ENCODE measurements around the gene VAC14. TPM values are rescaled to one million over a fixed set of nuclear protein-coding genes. Genes with fewer than 3 reads are reported as not detected.

The VAC14 gene
- total RNA-seq, 2 donors from 2014 or later = 34.9 to 37.0 TPM

- H3K27me3 ChIP-seq (replicated peaks; ENCODE audit: insufficient read depth) = no peaks in the 10 kb centered on the region
- ATAC-seq (ENCODE audit: insufficient number of reproducible peaks, low FRiP score, low read depth) = no peak
- no peaks in the 10 kb centered on the region for H3K36me3 ChIP-seq
- H3K27ac ChIP-seq = peak overlapping the region; percentile 87 to 96
- no peak for TF ChIP-seq CTCF (IDR thresholded peaks at IDR 0.05)
- no peaks in the 10 kb centered on the region for H3K9me3 ChIP-seq
- DNase-seq (ENCODE audit: low spot score) = no peak
- H3K4me3 ChIP-seq = no peak overlapping the region
- H3K4me1 ChIP-seq (ENCODE audit: control insufficient read depth in 1 of 2, low read depth in 2 of 2) = peaks cover 52 to 79% of the 10 kb centered on the region in 2 donors
Measured at GRCh38 chr16:70705056-70705455, 95.9 kb downstream of the VAC14 start.

- Histone ChIP-seq H3K4me3 (no peak overlapping the region), H3K4me1 (ENCODE audit: control insufficient read depth in 1 of 2, low read depth in 2 of 2) (peaks cover 56 to 84% of the 10 kb centered on the region in 2 donors), H3K27me3 (replicated peaks; ENCODE audit: insufficient read depth) (no peaks in the 10 kb centered on the region), H3K36me3 (no peaks in the 10 kb centered on the region), H3K9me3 (no peaks in the 10 kb centered on the region), H3K27ac (peak overlapping the region; percentile 87 to 96)
- TF ChIP-seq CTCF (IDR thresholded peaks at IDR 0.05) = no peak
- DNase-seq (ENCODE audit: low spot score) = no peak
- ATAC-seq (ENCODE audit: insufficient number of reproducible peaks, low FRiP score, low read depth) = no peak
Measured at GRCh38 chr16:70704586-70704985, 96.4 kb downstream of the VAC14 start.

- Histone ChIP-seq H3K4me1 (ENCODE audit: control insufficient read depth in 1 of 2, low read depth in 2 of 2) (peaks cover 58 to 85% of the 10 kb centered on the region in 2 donors), H3K9me3 (no peaks in the 10 kb centered on the region), H3K4me3 (no peak overlapping the region), H3K27me3 (replicated peaks; ENCODE audit: insufficient read depth) (no peaks in the 10 kb centered on the region), H3K36me3 (no peaks in the 10 kb centered on the region), H3K27ac (peak overlapping the region; percentile 87 to 96)
- no peak for TF ChIP-seq CTCF (IDR thresholded peaks at IDR 0.05)
- ATAC-seq (ENCODE audit: insufficient number of reproducible peaks, low FRiP score, low read depth) = no peak
- DNase-seq (ENCODE audit: low spot score) = no peak
Measured at GRCh38 chr16:70703835-70704381, 97.0 kb downstream of the VAC14 start.

- Histone ChIP-seq H3K4me3 (no peak overlapping the region), H3K27me3 (replicated peaks; ENCODE audit: insufficient read depth) (no peaks in the 10 kb centered on the region), H3K36me3 (no peaks in the 10 kb centered on the region), H3K4me1 (ENCODE audit: control insufficient read depth in 1 of 2, low read depth in 2 of 2) (peaks cover 58 to 89% of the 10 kb centered on the region in 2 donors), H3K9me3 (no peaks in the 10 kb centered on the region), H3K27ac (peak overlapping the region; percentile 87 to 96)
- DNase-seq (ENCODE audit: low spot score) (peak; percentile 58), ATAC-seq (ENCODE audit: insufficient number of reproducible peaks, low FRiP score, low read depth) (peak; percentile 64)
- TF ChIP-seq CTCF (IDR thresholded peaks at IDR 0.05) = peak; percentile 65
Measured at GRCh38 chr16:70703041-70703834, 97.7 kb downstream of the VAC14 start.

GRCh38 chr16:70702624-70703023, 98.3 kb downstream of the VAC14 start:
- Histone ChIP-seq H3K27ac (peak overlapping the region; percentile 87 to 96), H3K4me1 (ENCODE audit: control insufficient read depth in 1 of 2, low read depth in 2 of 2) (peaks cover 61 to 89% of the 10 kb centered on the region in 2 donors), H3K27me3 (replicated peaks; ENCODE audit: insufficient read depth) (no peaks in the 10 kb centered on the region), H3K36me3 (no peaks in the 10 kb centered on the region), H3K9me3 (no peaks in the 10 kb centered on the region), H3K4me3 (no peak overlapping the region)
- TF ChIP-seq CTCF (IDR thresholded peaks at IDR 0.05) = no peak
- ATAC-seq (ENCODE audit: insufficient number of reproducible peaks, low FRiP score, low read depth) (no peak), DNase-seq (ENCODE audit: low spot score) (no peak)
